ENCODE results near the gene HOXD10.

Gene HOXD10

GRCh38 chr2:176093145-176093897 is 23.3 kb upstream of the HOXD10 start:
- DNase-seq: peak; percentile 33

GRCh38 chr2:176093898-176094249 is 22.7 kb upstream of the HOXD10 start:
- no peak for DNase-seq
- in situ Hi-C loops (cut with HindIII; ENCODE audit: low pct_ligation_motif_present, low pct_unique_long_range_greater_than_20kb, low sequenced_read_pairs): no loop called here

More at GRCh38 chr2:176093145-176093897, 23.3 kb upstream of the HOXD10 start:
- in situ Hi-C loops (cut with HindIII; ENCODE audit: low pct_ligation_motif_present, low pct_unique_long_range_greater_than_20kb, low sequenced_read_pairs): no loop called here

GRCh38 chr2:176094349-176094748 is 22.2 kb upstream of the HOXD10 start:
- in situ Hi-C loops (cut with HindIII; ENCODE audit: low pct_ligation_motif_present, low pct_unique_long_range_greater_than_20kb, low sequenced_read_pairs): no loop called here
- DNase-seq: no peak

- in situ Hi-C loops (cut with HindIII; ENCODE audit: low pct_ligation_motif_present, low pct_unique_long_range_greater_than_20kb, low sequenced_read_pairs): no loop called here
- no peak for DNase-seq
Measured at GRCh38 chr2:176095421-176095820, 21.2 kb upstream of the HOXD10 start.

GRCh38 chr2:176096243-176096985 is 20.2 kb upstream of the HOXD10 start:
- peak; percentile 63 for DNase-seq
- in situ Hi-C loops (cut with HindIII; ENCODE audit: low pct_ligation_motif_present, low pct_unique_long_range_greater_than_20kb, low sequenced_read_pairs): no loop called here

GRCh38 chr2:176096986-176097819 is 19.4 kb upstream of the HOXD10 start:
- in situ Hi-C loops (cut with HindIII; ENCODE audit: low pct_ligation_motif_present, low pct_unique_long_range_greater_than_20kb, low sequenced_read_pairs): no loop called here
- peak; percentile 91 for DNase-seq

- in situ Hi-C loops (cut with HindIII; ENCODE audit: low pct_ligation_motif_present, low pct_unique_long_range_greater_than_20kb, low sequenced_read_pairs): no loop called here
- no peak for DNase-seq
Measured at GRCh38 chr2:176097820-176098365, 18.7 kb upstream of the HOXD10 start.

- in situ Hi-C loops (cut with HindIII; ENCODE audit: low pct_ligation_motif_present, low pct_unique_long_range_greater_than_20kb, low sequenced_read_pairs): no loop called here
- DNase-seq: no peak
Measured at GRCh38 chr2:176098366-176099158, 18.0 kb upstream of the HOXD10 start.

GRCh38 chr2:176099159-176099727 is 17.3 kb upstream of the HOXD10 start:
- in situ Hi-C loops (cut with HindIII; ENCODE audit: low pct_ligation_motif_present, low pct_unique_long_range_greater_than_20kb, low sequenced_read_pairs): no loop called here
- DNase-seq: no peak

- no peak for DNase-seq
- in situ Hi-C loops (cut with HindIII; ENCODE audit: low pct_ligation_motif_present, low pct_unique_long_range_greater_than_20kb, low sequenced_read_pairs): no loop called here
Measured at GRCh38 chr2:176099728-176100546, 16.6 kb upstream of the HOXD10 start, which contains the start of gene HOXD12. TSS of gene HOXD12 (plus strand) at chr2:176099795. CDS start at chr2:176099802, 7 bp downstream.

- no peak for DNase-seq
- in situ Hi-C loops (cut with HindIII; ENCODE audit: low pct_ligation_motif_present, low pct_unique_long_range_greater_than_20kb, low sequenced_read_pairs): no loop called here
Measured at GRCh38 chr2:176100547-176101140, 15.9 kb upstream of the HOXD10 start.

GRCh38 chr2:176101216-176101830 is 15.3 kb upstream of the HOXD10 start:
- DNase-seq: no peak
- in situ Hi-C loops (cut with HindIII; ENCODE audit: low pct_ligation_motif_present, low pct_unique_long_range_greater_than_20kb, low sequenced_read_pairs): no loop called here

- DNase-seq: no peak
- in situ Hi-C loops (cut with HindIII; ENCODE audit: low pct_ligation_motif_present, low pct_unique_long_range_greater_than_20kb, low sequenced_read_pairs): no loop called here
Measured at GRCh38 chr2:176101842-176102241, 14.7 kb upstream of the HOXD10 start.

GRCh38 chr2:176102309-176102866 is 14.2 kb upstream of the HOXD10 start:
- in situ Hi-C loops (cut with HindIII; ENCODE audit: low pct_ligation_motif_present, low pct_unique_long_range_greater_than_20kb, low sequenced_read_pairs): no loop called here
- DNase-seq: no peak

GRCh38 chr2:176103194-176103593 is 13.4 kb upstream of the HOXD10 start:
- no peak for DNase-seq
- in situ Hi-C loops (cut with HindIII; ENCODE audit: low pct_ligation_motif_present, low pct_unique_long_range_greater_than_20kb, low sequenced_read_pairs): no loop called here

GRCh38 chr2:176103742-176104315 is 12.7 kb upstream of the HOXD10 start:
- no peak for DNase-seq
- in situ Hi-C loops (cut with HindIII; ENCODE audit: low pct_ligation_motif_present, low pct_unique_long_range_greater_than_20kb, low sequenced_read_pairs): no loop called here
